HepG2 (cell line): ENCODE measurements around the gene FAT1. TPM values are rescaled to one million over a fixed set of nuclear protein-coding genes. Genes with fewer than 3 reads are reported as not detected.

ENCODE experiments used
- ATAC-seq: fragments of 200-7000 bp; cut with Tn5 transposase; 3 replicates; pipeline ENCODE4 v1.9.1; 2020; ENCODE audit warnings: mild to moderate bottlenecking, moderate library complexity
- BruUV-seq: library from RNA; stranded (reverse); fragments of 400-500 nt; replicated peaks from 2 replicates; lab custom pipeline; 2021; lab: Mats Ljungman, UMichigan
- CTCF ChIA-PET: fragments of 300-600 bp; formaldehyde crosslinking; extraction: SDS; loops from one replicate; lab custom pipeline; 2021; ENCODE audit warnings: low total read pairs, inconsistent platforms, low intra/inter-chr PET ratio; lab: Yijun Ruan, JAX
- POLR2A ChIA-PET: fragments of 350-600 bp; sonication (Branson Sonifier 250); formaldehyde crosslinking; loops from one replicate; lab custom pipeline; 2020; ENCODE audit warnings: antibody characterized with exemption, inconsistent platforms; lab: Yijun Ruan, JAX
- DNase-seq: peaks from one replicate; pipeline ENCODE4 v3.0.0-alpha.2; 2015; ENCODE audit warnings: low spot score
- FAIRE-seq: peaks from 3 replicates; lab custom pipeline; 2011; peaks lifted over from hg19 to GRCh38; lab: Jason Lieb, UNC
- H2AFZ ChIP-seq: one replicate; pipeline ENCODE4 v1.6.1; 2011; ENCODE audit warnings: low read length, inconsistent platforms
- H3K27ac ChIP-seq: fragments of 300-600 bp; 3 replicates; pipeline ENCODE4 v1.8.0; 2011; ENCODE audit warnings: mixed run types, mild to moderate bottlenecking, mixed read lengths, low read length, inconsistent platforms; ENCODE audit not compliant: insufficient read depth; ENCODE audit errors: extremely low read length
- H3K27me3 ChIP-seq, 2 experiments: fragments of 200-600 bp in 1 of 2; 2 replicates in 1 of 2; 3 replicates in 1 of 2; pipeline versions ENCODE4 v1.6.0 to v1.8.0; 2011; ENCODE audit warnings: low read length in 2 of 2, mild to moderate bottlenecking in 2 of 2, moderate library complexity in 2 of 2, inconsistent platforms in 1 of 2; ENCODE audit not compliant: insufficient read depth in 2 of 2, control insufficient read depth in 1 of 2
- H3K36me3 ChIP-seq, 2 experiments: fragments of 200-600 bp in 1 of 2; replicated peaks in 1 of 2; 2 replicates in 1 of 2; 3 replicates in 1 of 2; pipeline versions ENCODE4 v1.5.1 to v1.8.0; 2011; ENCODE audit warnings: low read length in 2 of 2, inconsistent platforms in 1 of 2; ENCODE audit not compliant: insufficient read depth in 2 of 2, control insufficient read depth in 1 of 2
- H3K4me1 ChIP-seq: 2 replicates; pipeline ENCODE4 v1.5.1; 2012; ENCODE audit warnings: low read length, inconsistent platforms; ENCODE audit not compliant: insufficient read depth
- H3K4me2 ChIP-seq: 2 replicates; pipeline ENCODE4 v1.6.0; 2011; ENCODE audit warnings: low read depth, low read length, inconsistent platforms
- H3K4me3 ChIP-seq, 3 experiments: fragments of 200-600 bp in 1 of 3; sonication (generic), shearing (Covaris generic) in 1 of 3; replicated peaks in 1 of 3; 2 replicates each; pipeline ENCODE4 v1.5.1; 2011 to 2016; ENCODE audit warnings: low read length in 3 of 3, inconsistent platforms in 2 of 3, low read depth in 2 of 3, mild to moderate bottlenecking in 2 of 3, control low read depth in 1 of 3, mixed read lengths in 1 of 3; ENCODE audit not compliant: insufficient read depth in 1 of 3
- H3K79me2 ChIP-seq: one replicate; pipeline ENCODE4 v1.6.1; 2011; ENCODE audit warnings: low read length, inconsistent platforms; ENCODE audit not compliant: insufficient read depth
- H3K9ac ChIP-seq: 2 replicates; pipeline ENCODE4 v1.6.0; 2011; ENCODE audit warnings: mild to moderate bottlenecking, low read depth, low read length, inconsistent platforms; ENCODE audit not compliant: insufficient read depth
- H3K9me3 ChIP-seq: 2 replicates; pipeline ENCODE4 v1.5.1; 2012; ENCODE audit warnings: mild to moderate bottlenecking, low read length
- H4K20me1 ChIP-seq: 2 replicates; pipeline ENCODE4 v1.6.0; 2011; ENCODE audit warnings: inconsistent platforms, mild to moderate bottlenecking, low read length, moderate library complexity; ENCODE audit not compliant: insufficient read depth
- ATF7-NPFF ChIP-seq: sonication (generic); formaldehyde crosslinking; IDR thresholded peaks from 2 replicates; pipeline ENCODE4 v1.8.1; 2023; ENCODE audit warnings: mild to moderate bottlenecking, low read depth, missing genetic modification reagents, moderate library complexity
- GABPB1 ChIP-seq: IDR thresholded peaks from 2 replicates; pipeline ENCODE4 v1.6.1; 2016; ENCODE audit warnings: mild to moderate bottlenecking, missing genetic modification reagents, moderate library complexity, missing compliant biosample characterization
- HOXA9 ChIP-seq: sonication (generic); formaldehyde crosslinking; IDR thresholded peaks from 2 replicates; pipeline ENCODE4 v1.8.1; 2022; ENCODE audit warnings: missing genetic modification reagents, mild to moderate bottlenecking, moderate library complexity, borderline replicate concordance
- KLF15 ChIP-seq: sonication (generic); formaldehyde crosslinking; IDR thresholded peaks from 2 replicates; pipeline ENCODE4 v1.8.1; 2023; ENCODE audit warnings: borderline replicate concordance, mild to moderate bottlenecking, inconsistent platforms, missing genetic modification reagents, mixed read lengths
- KLF16 ChIP-seq, 2 experiments: sonication (generic) in 1 of 2; formaldehyde crosslinking in 1 of 2; IDR thresholded peaks; 2 replicates each; pipeline versions ENCODE4 v1.6.1 to v1.8.0; 2016 to 2023; ENCODE audit warnings: missing genetic modification reagents in 2 of 2, missing compliant biosample characterization in 1 of 2
- MED13 ChIP-seq: sonication (generic); formaldehyde crosslinking; IDR thresholded peaks from 2 replicates; pipeline ENCODE4 v1.5.0; 2020; ENCODE audit warnings: missing genetic modification reagents
- SP1 ChIP-seq, 2 experiments: fragments of 450-650 bp in 1 of 2; sonication (generic) in 1 of 2; formaldehyde crosslinking in 1 of 2; IDR thresholded peaks; 2 replicates each; pipeline versions ENCODE4 v1.4.0 to v1.6.1; 2016 to 2020; ENCODE audit warnings: missing genetic modification reagents in 1 of 2
- SRY ChIP-seq: sonication (generic); formaldehyde crosslinking; IDR thresholded peaks from 2 replicates; pipeline ENCODE4 v1.8.0; 2022; ENCODE audit warnings: mild to moderate bottlenecking, missing genetic modification reagents
- ZC3H4 ChIP-seq: sonication (generic); formaldehyde crosslinking; IDR thresholded peaks from 2 replicates; pipeline ENCODE4 v1.4.0; 2020; ENCODE audit warnings: missing genetic modification reagents, borderline replicate concordance
- ZNF660 ChIP-seq: sonication (generic); formaldehyde crosslinking; IDR thresholded peaks from 2 replicates; pipeline ENCODE4 v1.5.1; 2020; ENCODE audit warnings: mild to moderate bottlenecking, low read depth, missing genetic modification reagents, borderline replicate concordance
- ZNF766 ChIP-seq: sonication (generic); formaldehyde crosslinking; IDR thresholded peaks from 2 replicates; pipeline ENCODE4 v1.5.0; 2020; ENCODE audit warnings: missing genetic modification reagents, borderline replicate concordance
- WGBS: methylation state at CpG from one replicate; pipeline ENCODE4 v1.1.6; 2017; ENCODE audit warnings: low lambda C conversion rate; 5-methylcytosine and 5-hydroxymethylcytosine counted together
- in situ Hi-C: cut with HindIII; loops from 2 replicates; pipeline ENCODE4 v1.10.0; 2017; ENCODE audit warnings: low pct_unique_long_range_greater_than_20kb; ENCODE audit not compliant: extremely low pct_ligation_motif_present
- intact Hi-C: fragments of 100-400 bp; cut with micrococcal nuclease; formaldehyde crosslinking; loops from one replicate; pipeline ENCODE4 v1.10.0; 2022; ENCODE audit not compliant: unreplicated experiment
- polyA plus RNA-seq, 8 experiments: library from polyadenylated mRNA; depleted of rRNA in 3 of 8; stranded (reverse) in 7 of 8; unstranded in 1 of 8; fragments of >200 nt; fragmentation: Illumina TruSeq in 4 of 8; extraction: Trizol in 4 of 8; gene quantifications; 2 replicates each; pipeline versions ENCODE4 v1.2.1 to v1.2.3, GENCODE V29; 2011 to 2016; ENCODE audit warnings: low read depth in 4 of 8, missing spikeins in 1 of 8, mixed read lengths in 1 of 8; ENCODE audit not compliant: insufficient read depth in 1 of 8
- total RNA-seq, 5 experiments: library from RNA; depleted of rRNA; stranded (reverse); fragments of >200 nt; fragmentation: Illumina TruSeq; extraction: Trizol; gene quantifications; 2 replicates each; pipeline ENCODE4 v1.2.3, GENCODE V29; 2016; ENCODE audit warnings: low read depth in 1 of 5
- TF ChIP-seq, protein P1 (sequence below): sonication (generic); formaldehyde crosslinking; IDR thresholded peaks from 2 replicates; pipeline ENCODE4 v1.4.0; 2020; ENCODE audit warnings: missing genetic modification reagents, borderline replicate concordance
- TF ChIP-seq, protein P2 (sequence below): sonication (generic); formaldehyde crosslinking; conservative IDR thresholded peaks from 2 replicates; pipeline ENCODE4 v1.4.0; 2020; ENCODE audit warnings: missing genetic modification reagents
- TF ChIP-seq, protein P3 (sequence below): sonication (generic); formaldehyde crosslinking; IDR thresholded peaks from 2 replicates; pipeline ENCODE4 v1.8.0; 2022; ENCODE audit warnings: mild to moderate bottlenecking, missing genetic modification reagents, moderate library complexity

The FAT1 gene
- total and polyA plus RNA-seq, 2 of the 13 experiments (the other 11 are each of a cell fraction or from before 2014, with no cell fraction given): 185 to 216 TPM

DNA sequence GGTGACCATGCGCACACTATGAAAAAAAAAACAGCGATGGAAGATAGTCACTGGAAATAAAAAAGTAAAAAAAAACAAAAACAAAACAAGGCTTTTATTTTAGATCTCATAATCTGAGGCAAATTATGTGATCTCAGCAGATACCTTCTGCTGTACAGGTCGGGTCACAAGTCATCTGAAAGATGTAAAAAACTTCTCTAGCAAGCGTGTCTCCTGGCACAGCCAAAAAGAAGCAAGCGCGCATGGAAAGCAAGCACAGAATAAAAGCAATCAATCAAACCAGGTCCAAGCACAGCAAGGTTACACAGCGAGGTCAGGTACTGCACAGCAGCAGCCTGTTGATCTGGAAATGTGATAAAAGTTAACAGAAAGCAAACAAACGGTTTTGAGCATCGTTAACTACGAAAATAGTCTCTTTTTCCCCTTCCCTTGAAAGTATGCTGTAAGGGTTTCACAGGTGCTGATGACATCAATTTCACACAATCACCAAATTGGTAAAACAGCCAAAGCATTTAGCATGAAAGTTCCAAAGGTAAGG is 89.0 kb downstream of the FAT1 start:
- H2AFZ ChIP-seq: no peak overlapping the region
- H3K4me1 ChIP-seq: no peaks in the 10 kb centered on the region
- intact Hi-C loops (no loop called here), in situ Hi-C loops (no loop called here)
- no TSS peak for BruUV-seq
- CTCF ChIA-PET: no interaction called here
- peaks cover 32 to 86% of the 10 kb centered on the region in 2 experiments for H3K36me3 ChIP-seq
- FAIRE-seq (no peak), DNase-seq (no peak), ATAC-seq (no peak)
- 95% methylated on average over 10 of the region's 10 CpGs for WGBS
- peaks cover 7% of the 10 kb centered on the region for H3K79me2 ChIP-seq
- no peak overlapping the region for H3K27ac ChIP-seq
- H3K9ac ChIP-seq: no peak overlapping the region
- no peaks in the 10 kb centered on the region for H3K9me3 ChIP-seq
- H4K20me1 ChIP-seq: no peaks in the 10 kb centered on the region
- TF ChIP-seq ZNF660 (CRISPR knock-in tag) (no peak), KLF15 (no peak), KLF16 (CRISPR knock-in tag; IDR thresholded peaks at IDR 0.05) (no peak), ATF7-NPFF (CRISPR knock-in tag) (no peak), ZNF766 (CRISPR knock-in tag) (no peak), GABPB1 (no peak), SRY (CRISPR knock-in tag) (no peak), MED13 (CRISPR knock-in tag) (no peak), ZC3H4 (no peak), HOXA9 (CRISPR knock-in tag) (no peak), SP1 (IDR thresholded peaks at IDR 0.05) (no peak), SP1 (CRISPR knock-in tag; IDR thresholded peaks at IDR 0.05) (no peak)
- TF ChIP-seq, protein P1, sequence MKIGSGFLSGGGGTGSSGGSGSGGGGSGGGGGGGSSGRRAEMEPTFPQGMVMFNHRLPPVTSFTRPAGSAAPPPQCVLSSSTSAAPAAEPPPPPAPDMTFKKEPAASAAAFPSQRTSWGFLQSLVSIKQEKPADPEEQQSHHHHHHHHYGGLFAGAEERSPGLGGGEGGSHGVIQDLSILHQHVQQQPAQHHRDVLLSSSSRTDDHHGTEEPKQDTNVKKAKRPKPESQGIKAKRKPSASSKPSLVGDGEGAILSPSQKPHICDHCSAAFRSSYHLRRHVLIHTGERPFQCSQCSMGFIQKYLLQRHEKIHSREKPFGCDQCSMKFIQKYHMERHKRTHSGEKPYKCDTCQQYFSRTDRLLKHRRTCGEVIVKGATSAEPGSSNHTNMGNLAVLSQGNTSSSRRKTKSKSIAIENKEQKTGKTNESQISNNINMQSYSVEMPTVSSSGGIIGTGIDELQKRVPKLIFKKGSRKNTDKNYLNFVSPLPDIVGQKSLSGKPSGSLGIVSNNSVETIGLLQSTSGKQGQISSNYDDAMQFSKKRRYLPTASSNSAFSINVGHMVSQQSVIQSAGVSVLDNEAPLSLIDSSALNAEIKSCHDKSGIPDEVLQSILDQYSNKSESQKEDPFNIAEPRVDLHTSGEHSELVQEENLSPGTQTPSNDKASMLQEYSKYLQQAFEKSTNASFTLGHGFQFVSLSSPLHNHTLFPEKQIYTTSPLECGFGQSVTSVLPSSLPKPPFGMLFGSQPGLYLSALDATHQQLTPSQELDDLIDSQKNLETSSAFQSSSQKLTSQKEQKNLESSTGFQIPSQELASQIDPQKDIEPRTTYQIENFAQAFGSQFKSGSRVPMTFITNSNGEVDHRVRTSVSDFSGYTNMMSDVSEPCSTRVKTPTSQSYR (CRISPR knock-in tag): no peak
- TF ChIP-seq, protein P2, sequence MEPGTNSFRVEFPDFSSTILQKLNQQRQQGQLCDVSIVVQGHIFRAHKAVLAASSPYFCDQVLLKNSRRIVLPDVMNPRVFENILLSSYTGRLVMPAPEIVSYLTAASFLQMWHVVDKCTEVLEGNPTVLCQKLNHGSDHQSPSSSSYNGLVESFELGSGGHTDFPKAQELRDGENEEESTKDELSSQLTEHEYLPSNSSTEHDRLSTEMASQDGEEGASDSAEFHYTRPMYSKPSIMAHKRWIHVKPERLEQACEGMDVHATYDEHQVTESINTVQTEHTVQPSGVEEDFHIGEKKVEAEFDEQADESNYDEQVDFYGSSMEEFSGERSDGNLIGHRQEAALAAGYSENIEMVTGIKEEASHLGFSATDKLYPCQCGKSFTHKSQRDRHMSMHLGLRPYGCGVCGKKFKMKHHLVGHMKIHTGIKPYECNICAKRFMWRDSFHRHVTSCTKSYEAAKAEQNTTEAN (CRISPR knock-in tag): no peak
- TF ChIP-seq, protein P3, sequence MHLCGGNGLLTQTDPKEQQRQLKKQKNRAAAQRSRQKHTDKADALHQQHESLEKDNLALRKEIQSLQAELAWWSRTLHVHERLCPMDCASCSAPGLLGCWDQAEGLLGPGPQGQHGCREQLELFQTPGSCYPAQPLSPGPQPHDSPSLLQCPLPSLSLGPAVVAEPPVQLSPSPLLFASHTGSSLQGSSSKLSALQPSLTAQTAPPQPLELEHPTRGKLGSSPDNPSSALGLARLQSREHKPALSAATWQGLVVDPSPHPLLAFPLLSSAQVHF (CRISPR knock-in tag): no peak
- TF ChIP-seq, all 625 proteins: peak for 0
- no peak overlapping the region for H3K4me3 ChIP-seq
- POLR2A ChIA-PET: no interaction called here
- H3K4me2 ChIP-seq: no peak overlapping the region
- no peaks in the 10 kb centered on the region for H3K27me3 ChIP-seq
